A673 (cell line): ENCODE data around the gene MFAP4.
"Not testable (repeated sequence)": the region's sequence is repeated elsewhere in the genome, so short reads cannot be mapped to it uniquely, and the experiment has no call there.

Experiments
- CTCF ChIP-seq: fragments of 300-800, 200-600 bp; sonication (generic); conservative IDR thresholded peaks from 2 replicates; pipeline ENCODE4 v1.5.1; 2017; ENCODE audit warnings: low read depth, mild to moderate bottlenecking, antibody characterized with exemption, low read length, moderate library complexity, mixed read lengths
- EZH2 ChIP-seq: fragments of 200-600 bp; sonication (generic); IDR thresholded peaks from 2 replicates; pipeline ENCODE4 v1.6.1; 2017; ENCODE audit warnings: borderline replicate concordance, low read depth, mild to moderate bottlenecking, mixed read lengths, antibody characterized with exemption, low read length; ENCODE audit not compliant: poor library complexity, severe bottlenecking

GRCh38 chr17:19353401-19353800, 33.6 kb downstream of the MFAP4 start:
- TF ChIP-seq CTCF, EZH2: not testable (repeated sequence)
